IMR-90 (cell line): ENCODE data around the gene PGPEP1. TPM values are rescaled to one million over a fixed set of nuclear protein-coding genes. Genes with fewer than 3 reads are reported as not detected.

Source experiments
- ATAC-seq: fragments of 200-7000 bp; cut with Tn5 transposase; 2 replicates; pipeline ENCODE4 v1.9.1; 2020; ENCODE audit warnings: low read depth, mild to moderate bottlenecking, moderate library complexity
- BruUV-seq: library from RNA; stranded (reverse); fragments of 400-500 nt; replicated peaks from 2 replicates; lab custom pipeline; 2021; lab: Mats Ljungman, UMichigan
- CTCF ChIA-PET: fragments of 300-600 bp; formaldehyde crosslinking; extraction: SDS; loops from one replicate; lab custom pipeline; 2021; ENCODE audit warnings: antibody characterized with exemption; lab: Yijun Ruan, JAX
- POLR2A ChIA-PET: fragments of 300-600 bp; sonication (Branson Sonifier 250); formaldehyde crosslinking; loops from one replicate; lab custom pipeline; 2022; ENCODE audit warnings: antibody characterized with exemption; ENCODE audit not compliant: unreplicated experiment; lab: Charles Lee
- DNase-seq: peaks from one replicate; pipeline ENCODE4 v3.0.0; 2013
- H2AFZ ChIP-seq: replicated peaks from 2 replicates; pipeline ENCODE3; 2013; ENCODE audit warnings: low read length, mild to moderate bottlenecking; ENCODE audit not compliant: poor library complexity
- H2AK5ac ChIP-seq: 2 replicates; pipeline ENCODE4 v1.6.1; 2013; ENCODE audit warnings: low read depth, low read length, inconsistent platforms
- H2AK9ac ChIP-seq: replicated peaks from 2 replicates; pipeline ENCODE3; 2013; ENCODE audit warnings: mild to moderate bottlenecking, low read depth, low read length, moderate library complexity; ENCODE audit not compliant: poor library complexity
- H2BK120ac ChIP-seq: 2 replicates; pipeline ENCODE4 v1.6.1; 2013; ENCODE audit warnings: low read depth, low read length, inconsistent platforms
- H2BK15ac ChIP-seq: 3 replicates; pipeline ENCODE4 v1.6.1; 2013; ENCODE audit warnings: low read depth, low read length, inconsistent platforms
- H2BK20ac ChIP-seq: 2 replicates; pipeline ENCODE4 v1.6.1; 2013; ENCODE audit warnings: low read depth, mild to moderate bottlenecking, inconsistent platforms, low read length, moderate library complexity
- H2BK5ac ChIP-seq: 2 replicates; pipeline ENCODE4 v1.6.1; 2013; ENCODE audit warnings: mild to moderate bottlenecking, low read depth, low read length, inconsistent platforms; ENCODE audit not compliant: poor library complexity, severe bottlenecking
- H3K14ac ChIP-seq: replicated peaks from 2 replicates; pipeline ENCODE4 v1.6.1; 2013; ENCODE audit warnings: low read depth, low read length, inconsistent platforms
- H3K18ac ChIP-seq: 2 replicates; pipeline ENCODE4 v1.6.1; 2013; ENCODE audit warnings: low read depth, low read length, control low read depth
- H3K23ac ChIP-seq: 2 replicates; pipeline ENCODE4 v1.6.1; 2013; ENCODE audit warnings: low read depth, low read length, inconsistent platforms
- H3K27ac ChIP-seq: 2 replicates; pipeline ENCODE4 v1.5.1; 2013; ENCODE audit warnings: mild to moderate bottlenecking, control low read depth, low read length; ENCODE audit not compliant: insufficient read depth
- H3K27me3 ChIP-seq: 2 replicates; pipeline ENCODE4 v1.6.1; 2013; ENCODE audit warnings: low read length; ENCODE audit not compliant: control insufficient read depth, insufficient read depth
- H3K36me3 ChIP-seq: 2 replicates; pipeline ENCODE4 v1.6.1; 2013; ENCODE audit warnings: low read length, mixed read lengths; ENCODE audit not compliant: control insufficient read depth, insufficient read depth
- H3K4ac ChIP-seq: 2 replicates; pipeline ENCODE4 v1.6.1; 2013; ENCODE audit warnings: low read depth, low read length, inconsistent platforms
- H3K4me1 ChIP-seq: 2 replicates; pipeline ENCODE4 v1.6.1; 2013; ENCODE audit warnings: low read length, mixed read lengths; ENCODE audit not compliant: control insufficient read depth, insufficient read depth
- H3K4me2 ChIP-seq: 2 replicates; pipeline ENCODE4 v1.6.1; 2013; ENCODE audit warnings: low read depth, mild to moderate bottlenecking, control low read depth, low read length, moderate library complexity
- H3K4me3 ChIP-seq: 2 replicates; pipeline ENCODE4 v1.5.1; 2013; ENCODE audit warnings: low read depth, mild to moderate bottlenecking, control low read depth, low read length, moderate library complexity; ENCODE audit not compliant: insufficient read depth
- H3K56ac ChIP-seq: 2 replicates; pipeline ENCODE4 v1.6.1; 2013; ENCODE audit warnings: low read length, inconsistent platforms; ENCODE audit not compliant: insufficient read depth; ENCODE audit errors: extremely low read depth
- H3K79me1 ChIP-seq, 2 experiments: 2 replicates each; pipeline ENCODE4 v1.6.1; 2013; ENCODE audit warnings: low read length in 2 of 2, inconsistent platforms in 1 of 2, low read depth in 1 of 2
- H3K9ac ChIP-seq: 2 replicates; pipeline ENCODE4 v1.6.1; 2013; ENCODE audit warnings: low read depth, low read length, control low read depth
- H3K9me1 ChIP-seq: 2 replicates; pipeline ENCODE4 v1.6.1; 2013; ENCODE audit warnings: low read length, inconsistent platforms; ENCODE audit not compliant: insufficient read depth
- H3K9me3 ChIP-seq: 2 replicates; pipeline ENCODE4 v1.6.1; 2013; ENCODE audit warnings: low read length; ENCODE audit not compliant: control insufficient read depth, insufficient read depth
- H4K20me1 ChIP-seq: 2 replicates; pipeline ENCODE4 v1.6.1; 2013; ENCODE audit warnings: low read length, inconsistent platforms; ENCODE audit not compliant: insufficient read depth
- H4K5ac ChIP-seq: 2 replicates; pipeline ENCODE4 v1.6.1; 2013; ENCODE audit warnings: mild to moderate bottlenecking, low read depth, low read length, control low read depth
- H4K8ac ChIP-seq, 2 experiments: 2 replicates each; pipeline ENCODE4 v1.6.1; 2013; ENCODE audit warnings: low read depth in 2 of 2, low read length in 2 of 2, control low read depth in 1 of 2, inconsistent platforms in 1 of 2
- H4K91ac ChIP-seq: 2 replicates; pipeline ENCODE4 v1.6.1; 2013; ENCODE audit warnings: low read depth, low read length, inconsistent platforms; ENCODE audit not compliant: insufficient read depth
- CTCF ChIP-seq: conservative IDR thresholded peaks from 2 replicates; pipeline ENCODE4 v1.5.1; 2012; ENCODE audit warnings: mild to moderate bottlenecking, low read depth, low read length, improper control_type of control experiment
- FOS ChIP-seq: fragments of 150-350 bp; IDR thresholded peaks from 2 replicates; pipeline ENCODE4 v1.6.1; 2016; ENCODE audit warnings: low read depth, low read length
- MAZ ChIP-seq: IDR thresholded peaks from 2 replicates; pipeline ENCODE4 v1.6.1; 2012; ENCODE audit warnings: low read depth, mild to moderate bottlenecking, low read length, improper control_type of control experiment, moderate library complexity, borderline replicate concordance
- MXI1 ChIP-seq: IDR thresholded peaks from 2 replicates; pipeline ENCODE4 v1.6.1; 2012; ENCODE audit warnings: low read depth, mild to moderate bottlenecking, low read length, moderate library complexity, borderline replicate concordance
- SMC3 ChIP-seq: fragments of 150-350 bp; IDR thresholded peaks from 2 replicates; pipeline ENCODE4 v1.6.1; 2016; ENCODE audit warnings: low read depth, mild to moderate bottlenecking, antibody characterized with exemption, low read length, moderate library complexity
- USF2 ChIP-seq: fragments of 150-350 bp; IDR thresholded peaks from 2 replicates; pipeline ENCODE4 v1.6.1; 2017; ENCODE audit warnings: mild to moderate bottlenecking, antibody characterized with exemption, low read length, low read depth
- WGBS, 2 experiments: methylation state at CpG; one replicate each; pipeline versions ENCODE4 v1.1.5 to v1.1.7; 2013; ENCODE audit warnings: missing lambda C conversion rate in 2 of 2; ENCODE audit not compliant: insufficient read length in 1 of 2; ENCODE audit errors: extremely low coverage in 2 of 2; 5-methylcytosine and 5-hydroxymethylcytosine counted together
- dilution Hi-C: fragments of 300-500 bp; cut with HindIII; formaldehyde crosslinking; loops from one replicate; pipeline ENCODE4 v1.14.3; 2018; ENCODE audit warnings: low sequenced_read_pairs; ENCODE audit not compliant: unreplicated experiment
- in situ Hi-C: fragments of 300-500 bp; cut with MboI; formaldehyde crosslinking; loops from 3 replicates; pipeline ENCODE4 v1.14.3; 2019; ENCODE audit warnings: low sequenced_read_pairs, inconsistent platforms, mixed read lengths
- intact Hi-C: fragments of 100-400 bp; cut with micrococcal nuclease; formaldehyde crosslinking; loops from 2 replicates; pipeline ENCODE4 v1.10.0; 2022
- polyA plus RNA-seq, 3 experiments: library from polyadenylated mRNA; depleted of rRNA; stranded (reverse); fragments of >200 nt; gene quantifications; 2 replicates each; pipeline ENCODE4 v1.2.3, GENCODE V29; 2012; ENCODE audit warnings: low replicate concordance in 1 of 3
- total RNA-seq: library from RNA; depleted of rRNA; stranded (reverse); fragments of >200 nt; gene quantifications from 2 replicates; pipeline ENCODE4 v1.2.3, GENCODE V29; 2012

The PGPEP1 gene
- total and polyA plus RNA-seq, 2 of the 4 experiments (the other 2 are of a cell fraction) = 11.8 to 14.3 TPM

- no peak overlapping the region for H3K9ac ChIP-seq
- no peak overlapping the region for H3K14ac ChIP-seq
- no peak overlapping the region for H2BK120ac ChIP-seq
- no peaks in the 10 kb centered on the region for H3K27me3 ChIP-seq
- 0 out of 2 replicates have a peak, but pooled peaks cover 3% of the 10 kb centered on the region for H3K9me1 ChIP-seq
- H3K27ac ChIP-seq = no peak overlapping the region
- H3K79me1 ChIP-seq = peaks cover 8 to 45% of the 10 kb centered on the region in 2 experiments
- DNase-seq (no peak), ATAC-seq (no peak)
- no peak overlapping the region for H2AK5ac ChIP-seq
- 90% methylated on average over 5 of the region's 11 CpGs; no CpG with 5 or more reads in 1 of the 2 experiments for WGBS, 2 experiments
- H4K20me1 ChIP-seq = no peaks in the 10 kb centered on the region
- no peak overlapping the region for H3K56ac ChIP-seq
- no peak overlapping the region for H2AFZ ChIP-seq
- no peak overlapping the region for H4K5ac ChIP-seq
- H3K4me2 ChIP-seq = no peak overlapping the region
- intact Hi-C loops (no loop called here), dilution Hi-C loops (no loop called here), in situ Hi-C loops (no loop called here)
- ChIA-PET POLR2A (no interaction called here), CTCF (no interaction called here)
- H3K4ac ChIP-seq = no peak overlapping the region
- H2BK20ac ChIP-seq = no peak overlapping the region
- H4K91ac ChIP-seq = no peak overlapping the region
- H3K4me3 ChIP-seq = no peak overlapping the region
- peaks cover 2% of the 10 kb centered on the region; the same call in 1 of the 2 replicates for H3K4me1 ChIP-seq
- no peak overlapping the region for H4K8ac ChIP-seq
- no peak overlapping the region for H2BK5ac ChIP-seq
- H3K9me3 ChIP-seq = no peaks in the 10 kb centered on the region
- TF ChIP-seq FOS (no peak), MXI1 (no peak), MAZ (no peak), CTCF (no peak), SMC3 (no peak), USF2 (no peak)
- H2BK15ac ChIP-seq = no peak overlapping the region
- peak overlapping the region; percentile 28 for H2AK9ac ChIP-seq
- no TSS peak for BruUV-seq
- H3K23ac ChIP-seq = no peak overlapping the region
- H3K36me3 ChIP-seq = peaks cover 40% of the 10 kb centered on the region
- H3K18ac ChIP-seq = no peak overlapping the region
Observed at GRCh38 chr19:18312092-18312534, 28.3 kb upstream of the PGPEP1 start.
